Skeletal muscle satellite cell (primary cell): ENCODE data around the gene DNAAF2.
"Not testable (repeated sequence)": the region's sequence is repeated elsewhere in the genome, so short reads cannot be mapped to it uniquely, and the experiment has no call there.

Experiments
- H3K27me3 ChIP-seq: 2 replicates; pipeline ENCODE4 v1.7.0; 2013; ENCODE audit warnings: low read length; ENCODE audit not compliant: control insufficient read depth, insufficient read depth
- H3K36me3 ChIP-seq: 2 replicates; pipeline ENCODE4 v1.7.0; 2013; ENCODE audit warnings: mild to moderate bottlenecking, control low read depth, low read length; ENCODE audit not compliant: insufficient read depth
- H3K4me1 ChIP-seq: 2 replicates; pipeline ENCODE4 v1.7.0; 2013; ENCODE audit warnings: low read length; ENCODE audit not compliant: control insufficient read depth, insufficient read depth
- H3K4me2 ChIP-seq: 2 replicates; pipeline ENCODE4 v1.7.0; 2013; ENCODE audit warnings: mild to moderate bottlenecking, low read length
- H3K4me3 ChIP-seq: 2 replicates; pipeline ENCODE4 v1.7.0; 2013; ENCODE audit warnings: low read length
- H3K9ac ChIP-seq: 2 replicates; pipeline ENCODE4 v1.7.0; 2013; ENCODE audit warnings: mild to moderate bottlenecking, low read depth, low read length, moderate library complexity
- H3K9me3 ChIP-seq: replicated peaks from 2 replicates; pipeline ENCODE4 v1.7.0; 2013; ENCODE audit warnings: mild to moderate bottlenecking, control low read depth, low read length

DNAAF2 gene

GRCh38 chr14:49593016-49593415 is 42.0 kb downstream of the DNAAF2 start:
- H3K36me3 ChIP-seq, result no peaks in the 10 kb centered on the region
- H3K4me1 ChIP-seq, result no peaks in the 10 kb centered on the region
- H3K4me2 ChIP-seq, result no peak overlapping the region
- no peaks in the 10 kb centered on the region for H3K27me3 ChIP-seq
- no peak overlapping the region for H3K9ac ChIP-seq
- H3K9me3 ChIP-seq, result no peaks in the 10 kb centered on the region
- no peak overlapping the region for H3K4me3 ChIP-seq

DNA sequence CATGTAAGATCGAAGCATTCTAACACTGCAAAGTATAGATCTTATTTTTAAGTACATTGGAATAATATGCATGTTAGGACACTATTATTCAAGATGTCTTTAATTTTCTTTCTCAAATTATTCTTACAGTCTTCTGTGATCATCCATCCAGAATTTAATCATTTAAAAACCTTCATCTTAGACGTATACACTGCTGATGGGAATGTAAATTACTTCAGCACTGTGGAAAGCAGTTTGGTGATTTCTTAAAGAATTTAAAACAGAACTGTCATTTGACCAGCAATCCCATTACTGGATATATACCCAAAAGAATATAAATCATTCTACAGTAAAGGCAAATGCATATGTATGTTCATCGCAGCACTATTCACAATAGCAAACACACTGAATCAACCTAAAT is 45.7 kb downstream of the DNAAF2 start:
- peaks cover 4% of the 10 kb centered on the region for H3K4me1 ChIP-seq
- no peaks in the 10 kb centered on the region for H3K9me3 ChIP-seq
- no peaks in the 10 kb centered on the region for H3K27me3 ChIP-seq
- no peak overlapping the region for H3K4me2 ChIP-seq
- peaks cover 5% of the 10 kb centered on the region for H3K36me3 ChIP-seq
- no peak overlapping the region for H3K4me3 ChIP-seq
- no peak overlapping the region for H3K9ac ChIP-seq

- Histone ChIP-seq H3K4me2 (peak overlapping the region; percentile 49), H3K9ac (peak overlapping the region; percentile 9), H3K36me3 (peaks cover 26% of the 10 kb centered on the region), H3K4me1 (peaks cover 10% of the 10 kb centered on the region), H3K4me3 (peak overlapping the region; percentile 32), H3K9me3 (no peaks in the 10 kb centered on the region), H3K27me3 (no peaks in the 10 kb centered on the region)
These were observed 48.2 kb downstream of the DNAAF2 start for GRCh38 chr14:49586673-49587460.

- no peaks in the 10 kb centered on the region for H3K9me3 ChIP-seq
- H3K4me3 ChIP-seq, result peak within 1 kb of the TSS; percentile 85
- peaks cover 26% of the 10 kb centered on the region for H3K36me3 ChIP-seq
- peak within 1 kb of the TSS; percentile 70 for H3K4me2 ChIP-seq
- peak within 1 kb of the TSS; percentile 95 for H3K9ac ChIP-seq
- peaks cover 10% of the 10 kb centered on the region for H3K4me1 ChIP-seq
- H3K27me3 ChIP-seq, result no peaks in the 10 kb centered on the region
These were observed 49.0 kb downstream of the DNAAF2 start, which contains the start of gene RPS29 for GRCh38 chr14:49585803-49586672. RPS29 (minus strand) TSS chr14:49586380; CDS start chr14:49586346, 34 bp downstream.

GRCh38 chr14:49584981-49585640 is 49.9 kb downstream of the DNAAF2 start:
- Histone ChIP-seq H3K9ac (peak overlapping the region; percentile 95), H3K4me2 (peak overlapping the region; percentile 70)

GRCh38 chr14:49584058-49584457 is 51.0 kb downstream of the DNAAF2 start:
- H3K36me3 ChIP-seq, result peaks cover 31% of the 10 kb centered on the region
- H3K9me3 ChIP-seq, result no peaks in the 10 kb centered on the region
- no peaks in the 10 kb centered on the region for H3K27me3 ChIP-seq
- H3K4me3 ChIP-seq, result peak overlapping the region; percentile 85
- peak overlapping the region; percentile 70 for H3K4me2 ChIP-seq
- peaks cover 10% of the 10 kb centered on the region for H3K4me1 ChIP-seq
- H3K9ac ChIP-seq, result peak overlapping the region; percentile 95

More at GRCh38 chr14:49584981-49585640, 49.9 kb downstream of the DNAAF2 start:
- Histone ChIP-seq H3K4me3 (peak overlapping the region; percentile 85), H3K4me1 (peaks cover 10% of the 10 kb centered on the region), H3K36me3 (peaks cover 26% of the 10 kb centered on the region)
- H3K27me3 ChIP-seq, H3K9me3 ChIP-seq: not testable (repeated sequence)

DNA sequence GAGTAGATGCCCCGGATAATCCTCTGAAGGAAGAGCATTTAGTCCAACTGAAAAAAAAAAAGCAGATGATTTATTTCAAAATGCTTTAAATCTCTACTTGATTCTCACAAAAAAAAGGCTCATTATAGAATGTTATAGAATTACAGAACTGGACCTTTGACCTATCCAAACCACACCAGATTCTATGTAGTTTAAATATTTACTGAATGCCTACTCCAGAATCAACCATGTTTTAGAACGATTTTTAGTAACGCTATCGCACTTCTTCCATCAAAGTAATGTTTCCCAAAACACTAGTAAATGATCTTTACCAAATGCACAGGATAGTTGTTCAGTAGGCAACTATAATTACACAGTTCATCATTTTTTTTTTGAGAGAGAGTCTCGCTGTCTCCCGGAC is 51.4 kb downstream of the DNAAF2 start:
- no peak overlapping the region for H3K9ac ChIP-seq

DNA sequence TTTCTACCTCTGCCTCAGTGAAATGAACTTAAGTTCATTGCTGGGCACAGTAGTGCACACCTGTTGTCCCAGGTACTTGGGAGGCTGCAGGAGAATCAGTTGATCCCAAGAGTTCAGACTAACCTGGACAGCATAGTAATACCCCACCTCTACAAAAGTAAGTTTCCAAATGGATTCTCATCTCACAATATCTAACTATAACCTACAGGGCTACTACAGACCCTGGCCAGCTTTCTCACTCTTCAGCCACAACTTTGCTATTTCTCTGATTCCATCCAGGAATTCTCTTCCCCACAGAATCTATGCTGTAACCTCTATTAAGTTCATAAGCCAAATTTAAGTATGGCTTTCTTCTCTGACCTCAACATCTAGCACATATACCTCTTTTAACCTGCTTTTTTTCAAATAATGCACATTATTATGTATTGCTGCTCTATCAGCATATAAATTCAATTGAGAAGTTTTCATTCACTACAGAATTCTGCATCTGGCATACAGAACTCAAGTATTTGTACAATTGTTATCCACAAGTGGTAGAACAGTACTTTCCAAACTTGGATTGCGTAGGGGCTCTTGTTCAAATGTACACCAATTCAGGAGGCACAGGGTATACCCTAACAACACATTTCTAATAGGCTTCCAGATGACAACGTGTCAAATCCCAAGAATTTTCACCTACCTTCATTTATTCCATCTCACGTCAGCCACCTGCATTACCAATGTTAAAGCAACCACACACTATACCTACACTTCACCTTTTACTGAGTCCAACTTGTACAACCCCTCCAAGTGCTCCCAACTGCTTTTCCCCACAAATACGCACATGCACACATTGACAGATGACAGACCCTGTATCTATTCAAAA is 52.7 kb downstream of the DNAAF2 start:
- Histone ChIP-seq H3K4me2 (no peak overlapping the region), H3K4me1 (peaks cover 10% of the 10 kb centered on the region), H3K9ac (no peak overlapping the region), H3K9me3 (no peaks in the 10 kb centered on the region), H3K4me3 (no peak overlapping the region), H3K36me3 (peaks cover 31% of the 10 kb centered on the region), H3K27me3 (no peaks in the 10 kb centered on the region)

More for the DNA sequence above, 51.4 kb downstream of the DNAAF2 start:
- Histone ChIP-seq H3K4me3 (peak overlapping the region; percentile 85), H3K4me1 (peaks cover 10% of the 10 kb centered on the region), H3K36me3 (peaks cover 31% of the 10 kb centered on the region), H3K27me3 (no peaks in the 10 kb centered on the region), H3K9me3 (no peaks in the 10 kb centered on the region), H3K4me2 (peak overlapping the region; percentile 70)

DNA sequence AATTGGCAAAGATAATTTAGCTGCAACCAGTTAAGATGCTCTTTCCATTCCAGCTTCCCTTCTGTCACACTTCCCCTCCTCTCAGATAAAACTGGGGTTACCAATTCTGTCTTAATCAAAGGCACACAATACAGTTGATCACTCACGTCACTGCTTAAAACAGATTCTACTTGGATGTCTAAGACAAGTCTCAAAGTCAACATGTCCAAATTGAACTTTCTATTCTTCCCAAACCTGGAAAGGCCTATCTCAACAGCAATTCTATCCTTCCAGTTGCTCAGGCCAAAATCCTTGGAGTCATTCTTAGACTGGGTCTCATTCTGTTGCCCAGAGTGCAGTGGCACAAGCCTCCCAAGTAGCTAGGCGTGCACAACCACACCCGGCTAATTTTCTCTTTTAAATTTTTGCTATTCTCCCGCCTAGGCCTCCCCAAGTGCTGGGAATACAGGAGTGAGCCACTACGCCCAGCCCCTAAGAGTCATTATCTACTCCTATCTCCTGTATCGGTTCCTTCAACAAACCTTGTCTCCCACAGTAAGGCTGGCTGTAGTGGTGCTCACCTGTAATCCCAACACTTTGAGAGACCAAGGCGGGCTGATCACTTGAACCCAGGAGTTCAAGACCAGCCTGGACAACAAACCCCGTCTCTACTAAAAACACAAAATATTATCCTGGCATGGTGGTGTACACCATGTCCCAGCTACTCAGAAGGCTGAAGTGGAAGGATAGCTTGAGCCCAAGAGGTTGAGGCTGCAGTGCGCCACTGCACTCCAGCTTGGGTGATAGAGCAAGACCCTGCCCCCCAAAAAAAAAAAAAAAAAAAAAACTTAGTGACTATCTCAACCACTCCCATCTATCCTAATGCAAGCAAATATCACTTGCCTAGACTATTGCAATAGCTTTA is 53.6 kb downstream of the DNAAF2 start:
- H3K36me3 ChIP-seq, result peaks cover 31% of the 10 kb centered on the region
- no peak overlapping the region for H3K4me2 ChIP-seq
- H3K9ac ChIP-seq, result no peak overlapping the region
- no peak overlapping the region for H3K4me3 ChIP-seq
- peaks cover 10% of the 10 kb centered on the region for H3K4me1 ChIP-seq
- H3K9me3 ChIP-seq, result no peaks in the 10 kb centered on the region
- no peaks in the 10 kb centered on the region for H3K27me3 ChIP-seq

GRCh38 chr14:49579841-49580240 is 55.2 kb downstream of the DNAAF2 start:
- Histone ChIP-seq H3K9me3 (no peaks in the 10 kb centered on the region), H3K4me3 (no peak overlapping the region), H3K4me2 (no peak overlapping the region), H3K27me3 (no peaks in the 10 kb centered on the region), H3K9ac (no peak overlapping the region), H3K36me3 (peaks cover 40% of the 10 kb centered on the region), H3K4me1 (peaks cover 10% of the 10 kb centered on the region)
